Measurements from ENCODE around the gene CLASP1.

Gene CLASP1

GRCh38 chr2:121435790-121436189, 213.5 kb downstream of the CLASP1 start:
- no peaks in the 10 kb centered on the region for H3K36me3 ChIP-seq (ENCODE audit: control insufficient read depth, insufficient read depth, low read length)
- no peak overlapping the region for H3K4me3 ChIP-seq (ENCODE audit: low read length)
- no peak overlapping the region for H3K9ac ChIP-seq (ENCODE audit: low read length)
- no peaks in the 10 kb centered on the region for H3K27me3 ChIP-seq (ENCODE audit: control insufficient read depth, insufficient read depth, low read length)
- no peaks in the 10 kb centered on the region for H3K9me3 ChIP-seq (ENCODE audit: control insufficient read depth, low read length)
- no peaks in the 10 kb centered on the region for H3K4me1 ChIP-seq (ENCODE audit: control insufficient read depth, insufficient read depth, low read length)

- Histone ChIP-seq H3K4me3 (ENCODE audit: low read length) (no peak overlapping the region), H3K9ac (ENCODE audit: low read length) (no peak overlapping the region), H3K4me1 (ENCODE audit: control insufficient read depth, insufficient read depth, low read length) (peaks cover 11% of the 10 kb centered on the region), H3K36me3 (ENCODE audit: control insufficient read depth, insufficient read depth, low read length) (no peaks in the 10 kb centered on the region), H3K27me3 (ENCODE audit: control insufficient read depth, insufficient read depth, low read length) (no peaks in the 10 kb centered on the region), H3K9me3 (ENCODE audit: control insufficient read depth, low read length) (no peaks in the 10 kb centered on the region)
These were observed 218.0 kb downstream of the CLASP1 start for GRCh38 chr2:121431214-121431613.

- H3K36me3 ChIP-seq (ENCODE audit: control insufficient read depth, insufficient read depth, low read length), result no peaks in the 10 kb centered on the region
- no peaks in the 10 kb centered on the region for H3K9me3 ChIP-seq (ENCODE audit: control insufficient read depth, low read length)
- peak overlapping the region; percentile 44 for H3K9ac ChIP-seq (ENCODE audit: low read length)
- no peak overlapping the region for H3K4me3 ChIP-seq (ENCODE audit: low read length)
- no peaks in the 10 kb centered on the region for H3K27me3 ChIP-seq (ENCODE audit: control insufficient read depth, insufficient read depth, low read length)
- peaks cover 11% of the 10 kb centered on the region for H3K4me1 ChIP-seq (ENCODE audit: control insufficient read depth, insufficient read depth, low read length)
These were observed 219.2 kb downstream of the CLASP1 start for GRCh38 chr2:121429927-121430520.

GRCh38 chr2:121429119-121429903, 220.0 kb downstream of the CLASP1 start:
- H3K4me1 ChIP-seq (ENCODE audit: control insufficient read depth, insufficient read depth, low read length), result peaks cover 11% of the 10 kb centered on the region
- no peak overlapping the region for H3K4me3 ChIP-seq (ENCODE audit: low read length)
- no peaks in the 10 kb centered on the region for H3K36me3 ChIP-seq (ENCODE audit: control insufficient read depth, insufficient read depth, low read length)
- no peak overlapping the region for H3K9ac ChIP-seq (ENCODE audit: low read length)
- no peaks in the 10 kb centered on the region for H3K27me3 ChIP-seq (ENCODE audit: control insufficient read depth, insufficient read depth, low read length)
- H3K9me3 ChIP-seq (ENCODE audit: control insufficient read depth, low read length), result no peaks in the 10 kb centered on the region

- no peak overlapping the region for H3K9ac ChIP-seq (ENCODE audit: low read length)
- H3K4me3 ChIP-seq (ENCODE audit: low read length), result no peak overlapping the region
- H3K4me1 ChIP-seq (ENCODE audit: control insufficient read depth, insufficient read depth, low read length), result peaks cover 11% of the 10 kb centered on the region
- H3K36me3 ChIP-seq (ENCODE audit: control insufficient read depth, insufficient read depth, low read length), result no peaks in the 10 kb centered on the region
- H3K27me3 ChIP-seq (ENCODE audit: control insufficient read depth, insufficient read depth, low read length), result no peaks in the 10 kb centered on the region
- H3K9me3 ChIP-seq (ENCODE audit: control insufficient read depth, low read length), result no peaks in the 10 kb centered on the region
These were observed 222.0 kb downstream of the CLASP1 start for GRCh38 chr2:121427187-121427689.

- Histone ChIP-seq H3K9ac (ENCODE audit: low read length) (no peak overlapping the region), H3K36me3 (ENCODE audit: control insufficient read depth, insufficient read depth, low read length) (no peaks in the 10 kb centered on the region), H3K27me3 (ENCODE audit: control insufficient read depth, insufficient read depth, low read length) (no peaks in the 10 kb centered on the region), H3K4me1 (ENCODE audit: control insufficient read depth, insufficient read depth, low read length) (no peaks in the 10 kb centered on the region), H3K9me3 (ENCODE audit: control insufficient read depth, low read length) (no peaks in the 10 kb centered on the region), H3K4me3 (ENCODE audit: low read length) (no peak overlapping the region)
These were observed 228.8 kb downstream of the CLASP1 start for GRCh38 chr2:121420486-121420885.

- no peak overlapping the region for H3K9ac ChIP-seq (ENCODE audit: low read length)
- H3K4me1 ChIP-seq (ENCODE audit: control insufficient read depth, insufficient read depth, low read length), result no peaks in the 10 kb centered on the region
- H3K4me3 ChIP-seq (ENCODE audit: low read length), result no peak overlapping the region
- peaks cover under 1% of the 10 kb centered on the region for H3K36me3 ChIP-seq (ENCODE audit: control insufficient read depth, insufficient read depth, low read length)
- H3K9me3 ChIP-seq (ENCODE audit: control insufficient read depth, low read length), result no peaks in the 10 kb centered on the region
- H3K27me3 ChIP-seq (ENCODE audit: control insufficient read depth, insufficient read depth, low read length), result no peaks in the 10 kb centered on the region
These were observed 230.1 kb downstream of the CLASP1 start for GRCh38 chr2:121419081-121419699.

GRCh38 chr2:121418494-121419058, 230.7 kb downstream of the CLASP1 start:
- Histone ChIP-seq H3K4me1 (ENCODE audit: control insufficient read depth, insufficient read depth, low read length) (no peaks in the 10 kb centered on the region), H3K27me3 (ENCODE audit: control insufficient read depth, insufficient read depth, low read length) (no peaks in the 10 kb centered on the region), H3K9ac (ENCODE audit: low read length) (no peak overlapping the region), H3K36me3 (ENCODE audit: control insufficient read depth, insufficient read depth, low read length) (peaks cover 4% of the 10 kb centered on the region), H3K9me3 (ENCODE audit: control insufficient read depth, low read length) (no peaks in the 10 kb centered on the region), H3K4me3 (ENCODE audit: low read length) (no peak overlapping the region)

- no peaks in the 10 kb centered on the region for H3K27me3 ChIP-seq (ENCODE audit: control insufficient read depth, insufficient read depth, low read length)
- no peaks in the 10 kb centered on the region for H3K4me1 ChIP-seq (ENCODE audit: control insufficient read depth, insufficient read depth, low read length)
- peaks cover 4% of the 10 kb centered on the region for H3K36me3 ChIP-seq (ENCODE audit: control insufficient read depth, insufficient read depth, low read length)
- no peak overlapping the region for H3K9ac ChIP-seq (ENCODE audit: low read length)
- H3K9me3 ChIP-seq (ENCODE audit: control insufficient read depth, low read length), result no peaks in the 10 kb centered on the region
- no peak overlapping the region for H3K4me3 ChIP-seq (ENCODE audit: low read length)
These were observed 231.4 kb downstream of the CLASP1 start for GRCh38 chr2:121417826-121418225.

- H3K4me3 ChIP-seq (ENCODE audit: low read length), result no peak overlapping the region
- peaks cover 4% of the 10 kb centered on the region for H3K36me3 ChIP-seq (ENCODE audit: control insufficient read depth, insufficient read depth, low read length)
These were observed 233.5 kb downstream of the CLASP1 start for GRCh38 chr2:121415727-121416126.

GRCh38 chr2:121412349-121412748, 236.9 kb downstream of the CLASP1 start:
- no peaks in the 10 kb centered on the region for H3K4me1 ChIP-seq (ENCODE audit: control insufficient read depth, insufficient read depth, low read length)
- H3K36me3 ChIP-seq (ENCODE audit: control insufficient read depth, insufficient read depth, low read length), result peaks cover 8% of the 10 kb centered on the region
- no peaks in the 10 kb centered on the region for H3K27me3 ChIP-seq (ENCODE audit: control insufficient read depth, insufficient read depth, low read length)
- no peak overlapping the region for H3K9ac ChIP-seq (ENCODE audit: low read length)
- H3K4me3 ChIP-seq (ENCODE audit: low read length), result no peak overlapping the region
- H3K9me3 ChIP-seq (ENCODE audit: control insufficient read depth, low read length), result no peaks in the 10 kb centered on the region

More at GRCh38 chr2:121415727-121416126, 233.5 kb downstream of the CLASP1 start:
- Histone ChIP-seq H3K4me1 (ENCODE audit: control insufficient read depth, insufficient read depth, low read length) (no peaks in the 10 kb centered on the region), H3K27me3 (ENCODE audit: control insufficient read depth, insufficient read depth, low read length) (no peaks in the 10 kb centered on the region), H3K9me3 (ENCODE audit: control insufficient read depth, low read length) (no peaks in the 10 kb centered on the region), H3K9ac (ENCODE audit: low read length) (no peak overlapping the region)

GRCh38 chr2:121409966-121410365, 239.3 kb downstream of the CLASP1 start:
- Histone ChIP-seq H3K9ac (ENCODE audit: low read length) (no peak overlapping the region), H3K4me3 (ENCODE audit: low read length) (no peak overlapping the region), H3K9me3 (ENCODE audit: control insufficient read depth, low read length) (no peaks in the 10 kb centered on the region), H3K4me1 (ENCODE audit: control insufficient read depth, insufficient read depth, low read length) (peaks cover 4% of the 10 kb centered on the region), H3K27me3 (ENCODE audit: control insufficient read depth, insufficient read depth, low read length) (no peaks in the 10 kb centered on the region), H3K36me3 (ENCODE audit: control insufficient read depth, insufficient read depth, low read length) (peaks cover 8% of the 10 kb centered on the region)

Measured in mucosa of stomach (tissue), 1 donor.